ENCODE measurements around the gene VPS35L. TPM values are rescaled to one million over a fixed set of nuclear protein-coding genes. Genes with fewer than 3 reads are reported as not detected.
A peak's percentile ranks its signal among the peaks of the same experiment; 100 is the strongest.

Gene VPS35L
- total and polyA plus RNA-seq, 8 donors, result 15.2 to 205 (median 29.7) TPM

DNA sequence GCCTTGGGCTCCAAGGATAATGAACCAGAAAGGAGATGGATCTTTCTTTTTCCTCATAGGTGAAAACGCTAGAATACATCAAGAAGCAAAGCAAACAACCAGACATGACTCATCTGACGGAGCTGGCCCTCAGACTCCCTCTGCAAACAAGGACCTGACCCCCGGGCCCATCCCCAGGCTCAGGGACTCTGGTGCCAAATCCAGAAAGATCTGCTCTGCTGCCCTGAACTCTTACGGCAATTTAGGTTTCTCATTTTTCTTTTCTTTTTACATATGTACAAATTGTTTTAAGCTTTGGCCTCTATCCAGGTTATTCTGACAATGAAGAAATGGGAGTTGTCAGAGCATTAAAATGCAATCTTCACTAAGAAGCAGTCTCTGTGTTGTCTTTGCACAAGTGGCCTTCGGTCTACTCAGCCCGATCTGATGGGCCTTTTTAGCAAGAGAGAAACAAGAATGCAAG, 144.8 kb downstream of the VPS35L start:
- TF ChIP-seq POLR2AphosphoS5 (IDR thresholded peaks at IDR 0.05), result no peak
- no peak for TF ChIP-seq POLR2A (IDR thresholded peaks at IDR 0.05)
- no peak for TF ChIP-seq EP300 (IDR thresholded peaks at IDR 0.05)
- TF ChIP-seq, protein P1, sequence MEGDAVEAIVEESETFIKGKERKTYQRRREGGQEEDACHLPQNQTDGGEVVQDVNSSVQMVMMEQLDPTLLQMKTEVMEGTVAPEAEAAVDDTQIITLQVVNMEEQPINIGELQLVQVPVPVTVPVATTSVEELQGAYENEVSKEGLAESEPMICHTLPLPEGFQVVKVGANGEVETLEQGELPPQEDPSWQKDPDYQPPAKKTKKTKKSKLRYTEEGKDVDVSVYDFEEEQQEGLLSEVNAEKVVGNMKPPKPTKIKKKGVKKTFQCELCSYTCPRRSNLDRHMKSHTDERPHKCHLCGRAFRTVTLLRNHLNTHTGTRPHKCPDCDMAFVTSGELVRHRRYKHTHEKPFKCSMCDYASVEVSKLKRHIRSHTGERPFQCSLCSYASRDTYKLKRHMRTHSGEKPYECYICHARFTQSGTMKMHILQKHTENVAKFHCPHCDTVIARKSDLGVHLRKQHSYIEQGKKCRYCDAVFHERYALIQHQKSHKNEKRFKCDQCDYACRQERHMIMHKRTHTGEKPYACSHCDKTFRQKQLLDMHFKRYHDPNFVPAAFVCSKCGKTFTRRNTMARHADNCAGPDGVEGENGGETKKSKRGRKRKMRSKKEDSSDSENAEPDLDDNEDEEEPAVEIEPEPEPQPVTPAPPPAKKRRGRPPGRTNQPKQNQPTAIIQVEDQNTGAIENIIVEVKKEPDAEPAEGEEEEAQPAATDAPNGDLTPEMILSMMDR (IDR thresholded peaks at IDR 0.05), result no peak
- peaks cover 55 to 67% (median 61%) of the 10 kb centered on the region in 4 donors for H3K4me1 ChIP-seq
- 33 to 38% (median 35%) methylated on average over 6 of the region's 6 CpGs for WGBS, 5 donors
- DNase-seq, result peak in 1 of 2 donors; percentile 52
- no peaks in the 10 kb centered on the region for H3K9me3 ChIP-seq
- peaks cover 7 to 69% (median 60%) of the 10 kb centered on the region in 4 donors for H3K36me3 ChIP-seq
- no peaks in the 10 kb centered on the region for H3K27me3 ChIP-seq
- intact Hi-C loops (cut with DNase I; ENCODE audit: low total_unique reads), result no loop called here
- H3K27ac ChIP-seq, result peak overlapping the region; percentile 29 to 88 (median 77)
- H3K4me3 ChIP-seq, result no peak overlapping the region

DNA sequence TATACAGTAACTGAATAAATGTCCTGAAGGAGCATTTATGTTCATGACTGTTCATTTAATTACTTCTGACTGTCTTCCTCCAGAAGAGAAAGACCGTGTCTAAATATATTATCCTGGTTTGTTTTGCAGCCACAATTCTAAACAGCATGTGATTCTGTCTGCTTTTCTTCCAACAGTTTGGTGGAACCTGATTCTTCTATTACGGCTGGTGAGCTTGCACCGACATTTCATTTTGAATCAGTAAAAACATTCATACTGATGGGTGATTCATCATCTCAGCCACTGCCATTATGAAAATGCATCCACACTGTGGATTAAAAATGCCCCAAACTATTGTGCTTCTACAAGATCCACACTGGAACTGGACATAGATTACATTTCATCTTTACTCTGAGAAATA, 145.6 kb downstream of the VPS35L start:
- H3K9me3 ChIP-seq, result no peaks in the 10 kb centered on the region
- H3K4me3 ChIP-seq, result no peak overlapping the region
- intact Hi-C loops (cut with DNase I; ENCODE audit: low total_unique reads), result no loop called here
- 72 to 88% (median 76%) methylated on average over 3 of the region's 3 CpGs for WGBS, 5 donors
- H3K27ac ChIP-seq, result peak overlapping the region in 3 of 5 donors; percentile 77 to 88 (median 82)
- peaks cover 47 to 61% (median 54%) of the 10 kb centered on the region in 4 donors for H3K4me1 ChIP-seq
- H3K27me3 ChIP-seq, result no peaks in the 10 kb centered on the region
- TF ChIP-seq POLR2A (IDR thresholded peaks at IDR 0.05) (no peak), POLR2AphosphoS5 (IDR thresholded peaks at IDR 0.05) (no peak)
- DNase-seq, result no peak
- H3K36me3 ChIP-seq, result peaks cover 13 to 76% (median 68%) of the 10 kb centered on the region in 4 donors

DNA sequence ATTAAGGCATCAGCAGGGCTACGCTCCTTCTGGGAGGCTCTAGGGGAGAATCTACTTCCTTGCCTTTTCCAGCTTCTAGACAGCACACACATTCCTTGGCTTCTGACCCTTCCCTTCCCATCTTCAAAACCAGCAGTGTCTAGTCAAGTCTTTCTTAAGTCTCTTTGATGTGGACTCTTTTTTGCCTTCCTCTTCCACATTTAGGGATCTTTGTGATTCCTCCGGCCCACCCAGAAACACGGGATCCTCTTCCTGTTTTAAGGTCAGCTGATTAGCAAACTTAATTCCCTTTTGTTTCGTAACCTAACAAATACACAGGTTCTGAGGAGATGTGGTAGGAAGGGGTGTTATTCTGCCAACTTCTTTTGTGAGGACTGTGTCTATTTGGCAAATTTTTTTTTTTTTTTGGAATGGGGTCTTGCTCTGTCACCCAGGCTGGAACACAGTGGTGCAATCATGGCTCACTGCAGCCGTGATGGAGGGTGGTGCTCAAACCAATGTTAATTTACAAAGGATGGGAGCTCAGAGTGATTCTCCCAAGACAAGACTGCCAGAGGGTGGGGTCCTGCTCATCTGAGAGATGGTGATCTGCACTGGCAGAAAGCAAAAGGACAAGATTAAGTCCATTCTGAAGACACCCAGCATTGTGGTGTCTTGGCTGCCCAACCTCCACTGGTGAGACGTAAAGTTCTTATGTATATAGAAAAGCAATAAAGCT, 147.8 kb downstream of the VPS35L start:
- no peak overlapping the region for H3K4me3 ChIP-seq
- no peak for DNase-seq
- peaks cover 25 to 39% (median 31%) of the 10 kb centered on the region in 4 donors for H3K4me1 ChIP-seq
- WGBS, 5 donors, result 78 to 90% (median 88%) methylated on average over 6 of the region's 6 CpGs
- TF ChIP-seq EP300 (IDR thresholded peaks at IDR 0.05) (no peak), POLR2AphosphoS5 (IDR thresholded peaks at IDR 0.05) (no peak), POLR2A (IDR thresholded peaks at IDR 0.05) (no peak)
- TF ChIP-seq, protein P1 (IDR thresholded peaks at IDR 0.05), result no peak
- no peaks in the 10 kb centered on the region for H3K27me3 ChIP-seq
- no peaks in the 10 kb centered on the region for H3K9me3 ChIP-seq
- peaks cover 23 to 96% (median 82%) of the 10 kb centered on the region in 4 donors for H3K36me3 ChIP-seq
- intact Hi-C loops (cut with DNase I; ENCODE audit: low total_unique reads), result no loop called here
- H3K27ac ChIP-seq, result peak overlapping the region in 4 of 5 donors; percentile 30 to 81 (median 71)

DNA sequence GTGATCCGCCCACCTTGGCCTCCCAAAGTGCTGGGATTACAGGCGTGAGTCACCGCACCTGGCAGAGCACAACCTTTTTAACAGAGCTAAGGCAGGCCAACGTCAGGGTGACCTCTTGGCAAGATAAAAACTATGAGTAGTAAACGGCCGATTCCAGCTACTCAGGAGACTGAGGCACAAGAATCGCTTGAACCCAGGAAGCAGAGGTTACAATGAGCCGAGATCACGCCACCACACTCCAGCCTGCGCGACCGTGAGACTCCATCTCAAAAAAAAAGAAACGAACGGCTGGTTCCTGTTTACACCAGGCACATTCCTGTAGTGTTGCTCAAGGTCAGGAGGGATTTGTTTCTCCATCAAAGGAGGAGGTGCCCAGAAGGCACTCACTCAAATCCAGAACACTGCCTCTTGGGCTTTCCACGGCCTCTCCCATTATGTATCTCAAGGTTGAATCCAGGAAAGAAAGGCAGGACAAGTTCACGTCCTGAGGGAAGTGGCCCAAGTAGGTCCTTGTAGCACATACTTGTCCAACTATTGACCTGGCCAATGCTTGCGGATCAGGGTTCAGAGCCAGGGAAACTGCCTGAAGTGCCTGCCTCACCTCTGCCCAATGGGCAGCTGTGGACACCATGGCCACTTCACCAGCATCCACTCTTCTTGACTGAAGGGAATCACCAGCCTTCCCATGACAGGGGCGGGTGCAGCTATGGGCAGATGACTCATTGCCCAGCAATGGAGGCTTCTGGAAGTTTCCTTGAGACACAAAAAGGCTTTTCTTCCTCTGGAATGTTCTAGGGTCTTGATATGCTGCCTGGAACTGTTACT, 149.0 kb downstream of the VPS35L start:
- no peak for TF ChIP-seq EP300 (IDR thresholded peaks at IDR 0.05)
- peak in 1 of 3 donors; percentile 42 for TF ChIP-seq POLR2AphosphoS5 (IDR thresholded peaks at IDR 0.05)
- no peak for DNase-seq
- Histone ChIP-seq H3K9me3 (no peaks in the 10 kb centered on the region), H3K36me3 (peaks cover 23 to 100% (median 87%) of the 10 kb centered on the region in 4 donors), H3K4me3 (no peak overlapping the region), H3K27ac (peak overlapping the region; percentile 30 to 81 (median 69)), H3K4me1 (peaks cover 15 to 27% (median 19%) of the 10 kb centered on the region in 4 donors), H3K27me3 (no peaks in the 10 kb centered on the region)
- WGBS, 5 donors, result 66 to 73% (median 71%) methylated on average over 18 of the region's 18 CpGs
- intact Hi-C loops (cut with DNase I; ENCODE audit: low total_unique reads), result no loop called here

DNA sequence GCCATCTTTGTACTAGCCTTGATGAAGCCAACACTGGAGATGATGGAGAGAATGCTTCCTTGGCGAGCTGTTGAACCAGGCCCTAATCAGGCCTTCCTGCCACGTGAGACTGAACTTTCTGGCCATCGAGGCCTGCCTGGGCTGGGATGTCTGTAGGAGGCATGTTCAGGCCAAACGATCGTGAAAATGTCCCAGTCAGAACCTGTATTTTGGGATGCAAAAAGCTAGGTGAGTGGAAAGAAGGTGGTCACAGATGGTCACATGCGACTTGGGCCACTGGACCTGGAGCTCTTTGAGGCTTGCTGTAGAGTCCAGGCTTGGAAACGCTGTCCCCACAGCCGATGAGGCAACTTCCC, 149.6 kb downstream of the VPS35L start:
- 94 to 98% (median 94%) methylated on average over 5 to 8 of the region's 8 CpGs for WGBS, 5 donors
- TF ChIP-seq EP300 (IDR thresholded peaks at IDR 0.05) (no peak), POLR2A (IDR thresholded peaks at IDR 0.05) (no peak), POLR2AphosphoS5 (IDR thresholded peaks at IDR 0.05) (no peak)
- TF ChIP-seq, protein P1 (IDR thresholded peaks at IDR 0.05), result no peak
- intact Hi-C loops (cut with DNase I; ENCODE audit: low total_unique reads), result no loop called here
- Histone ChIP-seq H3K27me3 (no peaks in the 10 kb centered on the region), H3K9me3 (no peaks in the 10 kb centered on the region), H3K36me3 (peaks cover 23 to 100% (median 88%) of the 10 kb centered on the region in 4 donors), H3K4me1 (peaks cover 9 to 21% (median 14%) of the 10 kb centered on the region in 4 donors), H3K27ac (peak overlapping the region; percentile 6 to 81 (median 69)), H3K4me3 (no peak overlapping the region)
- DNase-seq, result no peak

Data from stomach (tissue), 9 donors.